GM21786 (cell line): ENCODE measurements around the gene RPLP1.

Experiments used
- ATAC-seq: cut with Tn5 transposase; IDR thresholded peaks from one replicate; pipeline ENCODE4 v1.9.1; 2021; ENCODE audit not compliant: unreplicated experiment

The RPLP1 gene

GRCh38 chr15:69452692-69453521 lies at the start of gene RPLP1:
RPLP1 (plus strand) TSS chr15:69452818; CDS start chr15:69452949, 131 bp downstream.
- ATAC-seq, result peak; percentile 86

DNA sequence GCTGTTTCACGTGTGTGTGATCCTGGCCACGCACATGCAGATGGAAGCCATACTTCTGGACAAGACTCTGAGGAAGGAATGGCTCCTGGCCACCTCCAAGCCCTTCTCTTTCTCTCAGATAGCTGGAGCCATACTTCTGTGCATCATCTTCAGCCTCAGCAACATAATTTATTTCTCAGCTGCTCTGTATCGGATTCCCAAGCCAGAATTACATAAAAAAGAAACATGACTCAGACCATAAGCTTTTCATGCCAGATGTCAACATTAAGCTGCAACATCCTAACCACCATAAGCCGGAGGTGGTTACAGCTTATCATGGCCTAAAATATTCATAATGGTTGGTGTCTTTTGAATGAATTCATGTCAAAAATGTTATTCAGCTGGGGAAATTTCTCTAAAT lies 49.0 kb upstream of the RPLP1 start:
- no peak for ATAC-seq

- ATAC-seq, result no peak
Observed at GRCh38 chr15:69405110-69405509, 47.5 kb upstream of the RPLP1 start.

DNA sequence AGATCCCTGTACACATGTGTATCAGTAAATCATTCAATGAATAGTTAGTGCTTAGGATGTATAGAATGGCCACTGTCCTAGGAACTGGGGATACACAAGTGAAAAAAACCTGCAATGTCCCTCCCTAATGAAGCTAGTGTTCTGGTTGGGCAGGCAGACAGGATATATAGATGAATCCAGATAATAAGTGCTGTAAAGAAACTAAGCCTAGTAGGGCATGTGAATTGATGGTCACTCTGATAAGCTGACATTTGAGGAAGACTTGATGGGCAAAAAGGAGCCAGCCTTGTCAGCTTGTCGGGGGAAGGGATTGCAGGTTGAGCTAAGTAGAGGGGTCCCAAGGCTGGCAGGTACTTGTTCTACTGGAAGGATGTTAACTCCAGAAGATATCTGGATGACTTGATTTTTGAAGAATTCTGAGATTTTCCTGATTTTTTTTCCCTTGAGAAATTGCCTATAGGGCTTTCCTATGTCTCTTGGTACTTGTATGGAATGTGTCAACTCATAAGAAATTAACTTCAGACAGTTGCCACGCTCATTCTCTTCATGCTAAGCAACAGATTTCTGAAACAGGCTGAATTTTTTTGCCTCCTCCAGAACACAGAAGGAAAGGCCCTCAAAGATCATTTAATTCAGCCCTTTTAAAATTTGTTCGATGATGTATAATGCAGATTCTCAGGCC lies 44.8 kb upstream of the RPLP1 start:
- no peak for ATAC-seq

DNA sequence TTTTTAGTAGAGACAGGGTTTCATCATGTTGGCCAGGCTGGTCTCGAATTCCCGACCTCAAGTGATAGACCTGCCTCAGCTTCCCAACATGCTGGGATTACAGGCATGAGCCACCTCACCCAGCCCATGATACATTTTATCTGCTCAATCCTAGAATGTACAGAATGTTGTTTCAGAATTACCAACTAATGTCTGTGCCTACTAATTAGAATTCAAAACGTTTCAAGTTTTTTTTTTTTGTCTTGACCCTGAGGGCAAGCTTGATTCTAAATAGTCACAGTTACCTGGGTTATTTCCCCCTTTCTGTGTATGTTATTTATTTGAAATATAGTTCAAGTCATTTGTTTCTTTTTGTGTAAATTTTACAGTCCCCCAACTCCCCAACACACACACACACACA lies 43.8 kb upstream of the RPLP1 start:
- ATAC-seq, result no peak

DNA sequence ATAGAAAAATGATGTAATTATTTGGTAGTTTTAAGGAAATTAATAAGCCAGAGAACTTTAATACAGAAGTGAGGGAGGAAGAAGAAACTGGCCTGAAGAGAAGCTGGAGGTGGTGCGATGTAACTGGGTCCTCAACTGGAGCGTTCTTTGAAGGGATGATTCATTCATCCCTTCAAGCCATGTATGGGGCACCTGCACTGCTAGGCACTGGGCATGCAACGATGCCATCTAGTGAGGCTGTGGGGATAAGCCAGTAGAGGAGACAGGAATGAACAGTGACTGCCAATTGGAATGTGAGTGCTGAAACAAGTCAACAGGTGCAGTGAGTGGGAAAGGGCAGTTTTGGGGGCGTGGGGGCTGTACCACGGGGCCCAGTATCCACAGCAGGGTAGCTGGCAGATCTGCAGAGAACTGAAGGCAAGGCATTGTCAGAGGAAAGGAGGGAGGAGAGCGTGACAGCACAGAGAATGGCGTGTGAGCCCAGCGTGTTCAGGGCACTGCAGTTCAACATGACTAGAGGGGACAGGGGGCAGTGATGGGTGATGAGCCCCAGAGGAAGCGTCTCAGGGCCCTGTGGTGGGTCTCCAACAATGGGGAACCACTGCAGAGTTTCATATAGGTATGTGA lies 42.3 kb upstream of the RPLP1 start:
- no peak for ATAC-seq

- no peak for ATAC-seq
Observed at GRCh38 chr15:69412274-69412673, 40.3 kb upstream of the RPLP1 start.

DNA sequence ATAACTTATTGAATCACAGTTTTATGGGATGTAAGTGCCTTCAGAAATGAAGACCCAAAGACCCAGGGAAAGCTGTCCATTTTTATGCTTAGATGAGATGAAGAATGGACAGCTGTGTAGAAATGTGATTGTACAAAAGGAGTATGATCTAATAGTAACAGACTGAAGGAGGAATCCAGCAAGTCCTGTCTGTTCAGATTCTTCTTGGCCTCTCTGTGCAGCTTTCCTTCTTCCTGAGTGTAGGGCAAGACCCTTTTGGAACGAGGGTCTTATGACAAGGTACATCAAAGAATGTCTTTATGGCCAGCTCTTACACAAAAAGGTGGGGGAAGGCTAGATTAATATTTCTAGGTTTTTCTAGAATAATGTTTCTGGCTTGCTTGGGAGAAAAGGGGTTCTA lies 39.9 kb upstream of the RPLP1 start:
- no peak for ATAC-seq

GRCh38 chr15:69413822-69414700 lies 38.6 kb upstream of the RPLP1 start, which contains the start of gene KIF23:
KIF23 (plus strand) TSS chr15:69414349; CDS start chr15:69414466, 117 bp downstream.
- peak; percentile 92 for ATAC-seq

- peak; percentile 17 for ATAC-seq
Observed at GRCh38 chr15:69414701-69415167, 37.9 kb upstream of the RPLP1 start.

DNA sequence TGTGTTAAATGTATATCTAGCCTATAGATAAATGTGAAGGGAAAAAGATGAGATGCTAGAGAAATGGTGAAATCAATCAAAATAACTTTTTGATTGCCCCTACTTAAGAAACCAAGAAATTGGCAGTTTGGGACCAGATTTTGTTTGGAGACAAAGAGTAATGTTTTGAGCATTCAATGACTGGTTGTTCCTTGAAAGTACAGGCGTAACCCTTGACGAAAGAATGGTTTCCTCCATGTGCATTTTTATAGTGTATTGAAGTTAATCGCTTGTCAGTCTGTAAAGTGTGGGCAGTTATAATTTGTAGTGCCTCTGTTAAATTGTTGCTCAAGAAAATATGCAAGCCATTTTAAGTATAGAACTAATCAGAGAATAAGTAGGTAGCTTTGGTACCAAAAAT lies 37.2 kb upstream of the RPLP1 start:
- ATAC-seq, result no peak

DNA sequence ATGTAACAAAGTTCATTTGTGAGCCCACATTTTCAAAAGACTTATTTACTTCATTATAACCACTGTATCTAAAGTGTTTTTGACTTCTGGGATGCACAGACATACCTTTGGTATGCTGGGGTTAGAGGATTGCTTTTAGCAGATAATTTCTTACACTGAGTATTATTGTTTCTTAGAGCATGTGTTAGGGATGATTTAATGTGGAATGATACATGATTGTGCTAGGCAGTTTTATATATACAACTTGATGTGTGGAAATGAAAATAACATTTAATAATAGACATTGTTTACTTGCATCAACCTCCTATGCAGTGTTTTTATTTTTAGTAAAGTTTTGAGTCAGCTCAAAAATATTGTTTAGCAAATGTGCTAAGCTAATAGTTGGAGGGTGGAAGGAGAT lies 35.0 kb upstream of the RPLP1 start:
- no peak for ATAC-seq

DNA sequence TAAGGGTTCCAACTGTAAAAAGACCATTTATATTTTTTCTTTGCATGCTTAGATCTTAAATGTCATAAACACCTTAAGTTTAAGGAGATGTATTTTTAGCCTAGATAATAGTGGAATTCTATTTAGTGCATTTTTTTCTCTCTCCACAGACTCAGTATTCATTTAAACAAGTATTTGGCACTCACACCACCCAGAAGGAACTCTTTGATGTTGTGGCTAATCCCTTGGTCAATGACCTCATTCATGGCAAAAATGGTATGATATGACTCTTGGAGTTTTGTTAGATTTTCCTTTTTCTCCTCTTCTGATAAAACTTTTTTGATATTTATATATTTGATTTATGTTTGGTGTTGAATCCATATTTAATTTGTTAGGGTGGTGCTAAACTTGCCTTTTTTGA lies 31.1 kb upstream of the RPLP1 start:
- ATAC-seq, result no peak

DNA sequence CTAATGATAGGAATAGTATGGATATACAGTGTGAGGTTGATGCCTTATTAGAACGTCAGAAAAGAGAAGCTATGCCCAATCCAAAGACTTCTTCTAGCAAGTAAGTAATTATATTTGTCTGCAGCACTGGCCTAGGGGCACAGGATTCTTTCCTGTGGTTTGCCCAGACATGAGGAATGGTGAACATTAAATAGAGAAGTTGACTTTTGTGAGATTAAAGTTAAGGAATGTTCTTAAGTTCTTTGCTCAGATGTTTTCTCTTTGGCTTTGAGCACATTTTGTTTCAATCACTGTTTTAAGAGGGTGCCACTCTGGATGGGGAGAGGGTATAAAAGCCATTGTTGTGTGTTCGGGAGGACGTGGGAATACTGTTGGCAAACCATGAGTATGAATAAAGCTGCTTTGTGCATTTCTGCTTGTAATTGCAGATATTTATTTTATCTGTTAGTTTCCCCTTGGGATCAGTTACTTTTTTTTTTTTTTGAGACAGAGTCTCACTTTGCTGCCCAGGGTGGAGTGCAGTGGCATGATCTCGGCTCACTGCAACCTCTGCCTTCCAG lies 30.2 kb upstream of the RPLP1 start:
- ATAC-seq, result no peak

- no peak for ATAC-seq
Observed at GRCh38 chr15:69424001-69424400, 28.6 kb upstream of the RPLP1 start.

DNA sequence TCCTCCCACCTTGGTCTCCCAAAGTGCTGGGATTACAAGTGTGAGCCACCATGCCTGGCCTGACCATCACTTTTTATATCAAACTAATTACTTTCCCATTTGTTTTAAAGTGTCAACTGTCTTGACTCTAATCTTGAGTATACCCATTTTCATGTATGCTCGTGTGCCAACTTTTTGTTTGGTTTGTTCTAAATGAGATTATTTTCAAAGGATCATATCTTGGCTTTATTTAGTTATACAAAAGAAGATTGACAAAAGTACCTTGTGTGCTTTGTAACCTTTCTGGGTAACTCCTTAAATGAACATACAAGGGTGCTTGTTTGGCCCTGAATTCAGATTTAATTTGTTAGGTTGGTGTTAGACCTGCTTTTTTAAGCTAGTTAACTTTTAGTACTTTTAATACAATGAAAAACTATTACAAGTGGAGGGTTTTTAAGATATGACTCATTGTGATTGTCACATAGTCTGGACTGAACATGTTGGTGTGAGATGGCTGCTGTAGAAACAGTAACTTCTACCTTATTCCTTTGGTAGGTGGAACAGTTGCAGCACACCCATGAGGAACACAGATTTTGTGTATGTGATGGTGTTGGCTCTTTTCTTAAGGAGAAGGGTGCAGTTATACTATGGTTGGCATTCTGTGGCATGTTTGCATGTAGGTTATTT lies 27.7 kb upstream of the RPLP1 start:
- no peak for ATAC-seq

- no peak for ATAC-seq
Observed at GRCh38 chr15:69433831-69434230, 18.8 kb upstream of the RPLP1 start.

DNA sequence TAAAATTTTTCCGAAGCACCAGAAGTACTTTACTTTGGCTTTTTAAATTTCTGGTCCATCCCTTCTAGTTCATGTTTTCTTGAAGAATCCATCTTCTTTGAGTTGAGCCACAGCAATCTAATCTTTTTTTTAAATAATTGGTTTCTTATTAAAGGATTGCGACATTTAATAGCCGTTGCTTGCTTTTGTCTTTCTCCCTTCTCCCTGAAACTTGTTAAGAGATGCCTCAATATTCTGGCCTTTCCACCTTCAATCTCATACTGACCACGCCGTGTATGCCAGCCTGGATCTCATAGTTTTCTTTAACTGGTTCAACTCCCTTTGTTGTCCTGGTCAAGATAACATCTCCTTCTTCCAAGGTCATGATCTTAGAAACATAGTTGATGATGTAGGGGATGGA lies 18.4 kb upstream of the RPLP1 start:
- ATAC-seq, result no peak

DNA sequence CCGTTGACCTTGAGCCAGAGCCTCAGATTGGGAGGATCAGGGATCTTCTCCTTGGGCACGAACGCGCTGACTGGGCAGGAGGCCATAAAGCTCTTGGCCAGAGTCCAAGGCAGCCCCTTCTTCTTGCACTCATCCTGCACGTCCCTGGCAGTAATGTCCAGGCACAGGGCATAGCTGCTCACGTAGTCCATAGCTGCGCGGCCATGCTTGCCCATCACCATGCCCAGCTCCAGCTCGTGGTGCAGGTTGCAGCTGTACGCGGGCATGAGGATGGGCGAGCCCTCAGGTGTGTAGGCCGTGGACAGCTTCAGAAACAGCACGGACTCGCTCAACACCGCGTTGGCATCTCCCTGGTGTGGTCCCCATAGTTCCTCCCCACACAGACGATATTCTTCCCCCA lies 17.9 kb upstream of the RPLP1 start:
- ATAC-seq, result no peak

GRCh38 chr15:69435985-69436384 lies 16.6 kb upstream of the RPLP1 start:
- no peak for ATAC-seq
